Suprapubic skin (tissue), 4 donors: ENCODE data around the gene FUT3.
"Not testable (repeated sequence)": the region's sequence is repeated elsewhere in the genome, so short reads cannot be mapped to it uniquely, and the experiment has no call there.

Experiments used
- EP300 ChIP-seq: sonication (generic); formaldehyde crosslinking; IDR thresholded peaks from one replicate; pipeline ENCODE4 v1.6.1; 2017; ENCODE audit warnings: antibody characterized with exemption
- POLR2A ChIP-seq, 2 donors: fragments of 450-650 bp; IDR thresholded peaks; one replicate each; pipeline ENCODE4 v1.6.1; 2017; ENCODE audit warnings: antibody characterized with exemption in 2 of 2, mild to moderate bottlenecking in 2 of 2, moderate library complexity in 2 of 2
- POLR2AphosphoS5 ChIP-seq, 3 donors: sonication (generic); formaldehyde crosslinking; IDR thresholded peaks; one replicate each; pipeline ENCODE4 v1.6.1; 2017; ENCODE audit warnings: antibody characterized with exemption in 3 of 3
- TF ChIP-seq, protein P1 (sequence below), 2 donors: fragments of 200-600 bp in 1 of 2; fragments of 450-650 bp in 1 of 2; sonication (generic) in 1 of 2; IDR thresholded peaks; one replicate each; pipeline ENCODE4 v1.5.1; 2016 to 2019; ENCODE audit warnings: antibody characterized with exemption in 2 of 2, mild to moderate bottlenecking in 1 of 2, moderate library complexity in 1 of 2

DNA sequence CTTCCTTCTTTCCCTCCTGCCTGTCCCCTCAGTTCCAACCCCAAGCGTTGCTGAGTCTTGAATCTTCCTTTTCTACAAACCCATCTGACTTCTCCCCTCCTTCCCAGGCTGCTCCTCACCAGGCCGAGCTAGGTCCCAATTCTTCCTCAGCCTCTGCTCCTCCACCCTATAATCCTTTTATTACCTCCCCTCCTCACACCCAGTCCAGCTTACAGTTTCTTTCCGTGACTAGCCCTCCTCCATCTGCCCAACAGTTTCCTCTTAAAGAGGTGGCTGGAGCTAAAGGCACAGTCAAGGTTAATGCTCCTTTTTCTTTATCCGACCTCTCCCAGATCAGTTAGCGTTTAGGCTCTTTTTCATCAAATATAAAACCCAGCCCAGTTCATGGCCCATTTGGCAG, 2.6 kb downstream of the FUT3 start:
- not testable (repeated sequence) for TF ChIP-seq EP300; POLR2A (IDR thresholded peaks at IDR 0.05); POLR2AphosphoS5 (IDR thresholded peaks at IDR 0.05)
- TF ChIP-seq, protein P1, sequence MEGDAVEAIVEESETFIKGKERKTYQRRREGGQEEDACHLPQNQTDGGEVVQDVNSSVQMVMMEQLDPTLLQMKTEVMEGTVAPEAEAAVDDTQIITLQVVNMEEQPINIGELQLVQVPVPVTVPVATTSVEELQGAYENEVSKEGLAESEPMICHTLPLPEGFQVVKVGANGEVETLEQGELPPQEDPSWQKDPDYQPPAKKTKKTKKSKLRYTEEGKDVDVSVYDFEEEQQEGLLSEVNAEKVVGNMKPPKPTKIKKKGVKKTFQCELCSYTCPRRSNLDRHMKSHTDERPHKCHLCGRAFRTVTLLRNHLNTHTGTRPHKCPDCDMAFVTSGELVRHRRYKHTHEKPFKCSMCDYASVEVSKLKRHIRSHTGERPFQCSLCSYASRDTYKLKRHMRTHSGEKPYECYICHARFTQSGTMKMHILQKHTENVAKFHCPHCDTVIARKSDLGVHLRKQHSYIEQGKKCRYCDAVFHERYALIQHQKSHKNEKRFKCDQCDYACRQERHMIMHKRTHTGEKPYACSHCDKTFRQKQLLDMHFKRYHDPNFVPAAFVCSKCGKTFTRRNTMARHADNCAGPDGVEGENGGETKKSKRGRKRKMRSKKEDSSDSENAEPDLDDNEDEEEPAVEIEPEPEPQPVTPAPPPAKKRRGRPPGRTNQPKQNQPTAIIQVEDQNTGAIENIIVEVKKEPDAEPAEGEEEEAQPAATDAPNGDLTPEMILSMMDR (IDR thresholded peaks at IDR 0.05): not testable (repeated sequence)
